GM12878 (cell line): ENCODE data around the gene CCDC91. TPM values are rescaled to one million over a fixed set of nuclear protein-coding genes. Genes with fewer than 3 reads are reported as not detected.

Experiments used
- ATAC-seq: fragments of 200-7000 bp; cut with Tn5 transposase; 3 replicates; pipeline ENCODE4 v1.9.1; 2020; ENCODE audit warnings: mild to moderate bottlenecking, moderate library complexity
- BruUV-seq: library from RNA; stranded (reverse); fragments of 400-500 nt; replicated peaks from 2 replicates; lab custom pipeline; 2021; lab: Mats Ljungman, UMichigan
- CTCF ChIA-PET: fragments of 300-600 bp; sonication (Branson Sonifier 250); formaldehyde crosslinking; extraction: SDS; loops from one replicate; lab custom pipeline; 2021; ENCODE audit warnings: inconsistent platforms; lab: Yijun Ruan, JAX
- POLR2A ChIA-PET: fragments of 350-600 bp; formaldehyde crosslinking; extraction: SDS; loops from one replicate; lab custom pipeline; 2021; ENCODE audit warnings: inconsistent platforms; lab: Charles Lee
- RAD21 ChIA-PET: fragments of 300-600 bp; sonication (Branson Sonifier 250); formaldehyde crosslinking; loops from one replicate; lab custom pipeline; 2023; ENCODE audit warnings: antibody characterized with exemption; ENCODE audit not compliant: unreplicated experiment; lab: Charles Lee
- SMC1A ChIA-PET: fragments of 300-600 bp; sonication (Branson Sonifier 250); formaldehyde crosslinking; loops from one replicate; lab custom pipeline; 2023; ENCODE audit not compliant: unreplicated experiment, uncharacterized antibody; lab: Charles Lee
- DNase-seq: peaks from one replicate; pipeline ENCODE4 v3.0.0-alpha.2; 2011; ENCODE audit warnings: low read depth, low spot score
- FAIRE-seq: peaks from 3 replicates; lab custom pipeline; 2011; peaks lifted over from hg19 to GRCh38; lab: Jason Lieb, UNC
- H2AFZ ChIP-seq: 2 replicates; pipeline ENCODE4 v1.6.0; 2011; ENCODE audit warnings: low read depth, low read length, control low read depth; ENCODE audit not compliant: control insufficient read depth
- H3K27ac ChIP-seq: 2 replicates; pipeline ENCODE4 v1.5.1; 2011; ENCODE audit warnings: control low read depth; ENCODE audit not compliant: control insufficient read depth, insufficient read depth
- H3K27me3 ChIP-seq, 2 experiments: replicated peaks in 1 of 2; 2 replicates each; pipeline versions ENCODE4 v1.6.0 to v1.6.1; 2011; ENCODE audit warnings: low read length in 1 of 2; ENCODE audit not compliant: control insufficient read depth in 2 of 2, insufficient read depth in 2 of 2
- H3K36me3 ChIP-seq, 2 experiments: 2 replicates each; pipeline ENCODE4 v1.5.1; 2011; ENCODE audit warnings: low read length in 1 of 2; ENCODE audit not compliant: control insufficient read depth in 2 of 2, insufficient read depth in 2 of 2
- H3K4me1 ChIP-seq: 2 replicates; pipeline ENCODE4 v1.6.1; 2011; ENCODE audit warnings: mild to moderate bottlenecking, low read length, moderate library complexity, mixed read lengths; ENCODE audit not compliant: control insufficient read depth, insufficient read depth
- H3K4me2 ChIP-seq: 2 replicates; pipeline ENCODE4 v1.6.0; 2011; ENCODE audit warnings: control low read depth; ENCODE audit not compliant: control insufficient read depth, insufficient read depth
- H3K4me3 ChIP-seq: fragments of 200-600 bp; sonication (generic); 2 replicates; pipeline ENCODE4 v1.5.1; 2016
- H3K79me2 ChIP-seq: 2 replicates; pipeline ENCODE4 v1.6.0; 2011; ENCODE audit warnings: low read length; ENCODE audit not compliant: control insufficient read depth, insufficient read depth
- H3K9ac ChIP-seq: 2 replicates; pipeline ENCODE4 v1.8.0; 2011; ENCODE audit warnings: low read length, control low read depth, mixed read lengths; ENCODE audit not compliant: control insufficient read depth, insufficient read depth
- H3K9me3 ChIP-seq: replicated peaks from 3 replicates; pipeline ENCODE4 v1.5.1; 2011; ENCODE audit warnings: mild to moderate bottlenecking, low read length; ENCODE audit not compliant: control insufficient read depth, insufficient read depth
- H4K20me1 ChIP-seq: 2 replicates; pipeline ENCODE4 v1.6.0; 2011; ENCODE audit not compliant: control insufficient read depth, insufficient read depth
- CTCF ChIP-seq, 3 experiments: IDR thresholded peaks in 2 of 3; conservative IDR thresholded peaks in 1 of 3; 2 replicates each; pipeline ENCODE4 v1.5.1; 2011; ENCODE audit warnings: low read depth in 3 of 3, low read length in 3 of 3, mild to moderate bottlenecking in 3 of 3, control low read depth in 2 of 3, moderate library complexity in 2 of 3, inconsistent platforms in 1 of 3, mixed read lengths in 1 of 3; ENCODE audit not compliant: control insufficient read depth in 2 of 3, insufficient read depth in 1 of 3; ENCODE audit errors: extremely low read depth in 1 of 3
- EED ChIP-seq: sonication (generic); IDR thresholded peaks from 2 replicates; pipeline ENCODE4 v1.6.1; 2016; ENCODE audit warnings: antibody characterized with exemption, low read depth
- FOS ChIP-seq: IDR thresholded peaks from 3 replicates; pipeline ENCODE4 v1.6.1; 2011; ENCODE audit warnings: borderline replicate concordance; ENCODE audit not compliant: insufficient read length; ENCODE audit errors: extremely low read depth
- NR2C2 ChIP-seq: IDR thresholded peaks from 2 replicates; pipeline ENCODE4 v1.6.1; 2011; ENCODE audit warnings: borderline replicate concordance, low read depth; ENCODE audit not compliant: control insufficient read depth, insufficient read length
- RB1 ChIP-seq: fragments of 450-650 bp; formaldehyde crosslinking; IDR thresholded peaks from 2 replicates; pipeline ENCODE4 v1.6.1; 2017; ENCODE audit warnings: mild to moderate bottlenecking, borderline replicate concordance
- SUPT20H ChIP-seq: IDR thresholded peaks from 2 replicates; pipeline ENCODE4 v1.6.1; 2011; ENCODE audit warnings: low read depth, mild to moderate bottlenecking, low read length, moderate library complexity, borderline replicate concordance; ENCODE audit not compliant: control insufficient read depth
- in situ Hi-C: fragments of 300-500 bp; cut with MboI; formaldehyde crosslinking; loops from 9 replicates; pipeline ENCODE4 v1.14.3; 2018; ENCODE audit warnings: mixed read lengths
- intact Hi-C: fragments of 100-400 bp; cut with micrococcal nuclease; formaldehyde crosslinking; loops from one replicate; pipeline ENCODE4 v1.14.2; 2022; ENCODE audit not compliant: unreplicated experiment
- polyA plus RNA-seq, 11 experiments: library from polyadenylated mRNA; depleted of rRNA in 4 of 11; unstranded in 6 of 11; stranded (reverse) in 5 of 11; fragments of >200 nt; fragmentation: Nextera tagmentation in 4 of 11; fragmentation: Illumina TruSeq in 1 of 11; extraction: Ambion mirVana in 4 of 11; extraction: Trizol in 1 of 11; gene quantifications; 1 replicate in 1 of 11; 2 replicates in 10 of 11; pipeline versions ENCODE4 v1.2.1 to v1.2.3, GENCODE V29; 2011 to 2016; ENCODE audit warnings: inconsistent platforms in 2 of 11, missing spikeins in 2 of 11, low read depth in 1 of 11
- total RNA-seq, 4 experiments: library from RNA; depleted of rRNA in 3 of 4; stranded (reverse); fragments of >200 nt in 3 of 4; fragmentation: Illumina TruSeq in 1 of 4; extraction: Trizol in 1 of 4; gene quantifications; 2 replicates each; pipeline versions ENCODE4 v1.2.1 to v1.2.3, GENCODE V29; 2013 to 2021
- TF ChIP-seq, protein P1 (sequence below): fragments of 450-650 bp; IDR thresholded peaks from 2 replicates; pipeline ENCODE4 v1.6.1; 2017; ENCODE audit warnings: low read depth, mild to moderate bottlenecking, moderate library complexity

Gene CCDC91
- total and polyA plus RNA-seq, 10 of the 15 experiments (the other 5 are each of a cell fraction or from before 2014, with no cell fraction given) = 6.1 to 24.9 (median 16.5) TPM

DNA sequence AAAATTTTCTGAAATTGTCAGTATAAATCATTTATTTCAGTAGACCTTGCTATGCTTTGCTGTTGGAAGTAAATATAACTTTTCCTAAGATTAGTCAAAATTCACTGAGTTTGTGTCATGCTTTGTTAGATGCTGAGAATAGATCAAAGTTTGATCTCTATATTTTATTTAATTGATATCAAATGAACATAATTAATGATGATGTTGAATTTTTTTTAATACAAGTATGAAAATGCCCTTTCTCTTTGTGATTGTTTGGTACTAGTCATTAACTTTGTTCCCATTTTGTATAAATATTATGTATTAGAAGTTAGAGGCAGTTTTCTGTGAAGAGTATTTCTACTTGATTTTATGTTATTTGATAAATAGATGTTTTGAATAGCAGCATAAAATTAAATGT lies 45.7 kb downstream of the CCDC91 start (continued):
- TF ChIP-seq, protein P1, sequence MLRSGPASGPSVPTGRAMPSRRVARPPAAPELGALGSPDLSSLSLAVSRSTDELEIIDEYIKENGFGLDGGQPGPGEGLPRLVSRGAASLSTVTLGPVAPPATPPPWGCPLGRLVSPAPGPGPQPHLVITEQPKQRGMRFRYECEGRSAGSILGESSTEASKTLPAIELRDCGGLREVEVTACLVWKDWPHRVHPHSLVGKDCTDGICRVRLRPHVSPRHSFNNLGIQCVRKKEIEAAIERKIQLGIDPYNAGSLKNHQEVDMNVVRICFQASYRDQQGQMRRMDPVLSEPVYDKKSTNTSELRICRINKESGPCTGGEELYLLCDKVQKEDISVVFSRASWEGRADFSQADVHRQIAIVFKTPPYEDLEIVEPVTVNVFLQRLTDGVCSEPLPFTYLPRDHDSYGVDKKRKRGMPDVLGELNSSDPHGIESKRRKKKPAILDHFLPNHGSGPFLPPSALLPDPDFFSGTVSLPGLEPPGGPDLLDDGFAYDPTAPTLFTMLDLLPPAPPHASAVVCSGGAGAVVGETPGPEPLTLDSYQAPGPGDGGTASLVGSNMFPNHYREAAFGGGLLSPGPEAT = no peak
- TF ChIP-seq NR2C2 = no peak
- TF ChIP-seq SUPT20H = no peak
- TF ChIP-seq EED = no peak
- no peak for TF ChIP-seq RB1

DNA sequence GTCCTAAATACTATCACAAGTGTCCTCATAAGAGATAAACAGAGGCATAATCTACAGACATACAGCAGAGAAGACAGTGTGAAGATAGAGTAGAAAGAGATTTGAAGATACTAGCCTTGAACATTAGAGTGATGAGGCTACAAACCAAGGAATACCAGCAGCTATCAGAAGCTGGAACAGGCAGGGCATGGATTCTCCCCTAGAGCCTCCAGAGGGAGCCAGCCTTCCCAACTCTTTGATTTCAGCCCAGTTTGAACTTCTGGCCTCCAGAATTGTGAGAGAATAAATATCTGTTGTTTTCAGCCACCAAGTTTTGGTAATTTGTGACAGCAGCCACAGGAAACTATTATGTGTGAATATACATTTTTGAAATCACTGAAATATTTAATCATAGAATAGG lies 47.2 kb downstream of the CCDC91 start:
- TF ChIP-seq CTCF (IDR thresholded peaks at IDR 0.05 in 2 of 3, conservative IDR thresholded peaks at IDR 0.05 in 1 of 3; ENCODE audit: control insufficient read depth in 2 of 3, extremely low read depth in 1 of 3, insufficient read depth in 1 of 3, low read depth in 3 of 3, low read length in 3 of 3) = peak in 1 of 3 experiments; percentile 20; a peak in 1 of 6 replicates
- TF ChIP-seq FOS = no peak
- TF ChIP-seq, all 136 proteins: peak for 1
- H3K9me3 ChIP-seq = no peaks in the 10 kb centered on the region
- POLR2A ChIA-PET = no interaction called here
- in situ Hi-C loops (no loop called here), intact Hi-C loops (no loop called here)
- no peaks in the 10 kb centered on the region for H3K27me3 ChIP-seq
- H3K9ac ChIP-seq = no peak overlapping the region
- H3K4me2 ChIP-seq = no peak overlapping the region
- SMC1A ChIA-PET = no interaction called here
- no peak for DNase-seq
- H3K4me1 ChIP-seq = peaks cover 1% of the 10 kb centered on the region
- RAD21 ChIA-PET = interaction anchor here (0.6 kb wide), 1 partner anchor 18 kb away, joined by 3 read pairs; no protein-coding TSS in a partner anchor
- FAIRE-seq = no peak
- no peaks in the 10 kb centered on the region for H3K79me2 ChIP-seq
- no peak overlapping the region for H2AFZ ChIP-seq
- no peaks in the 10 kb centered on the region for H3K36me3 ChIP-seq
- BruUV-seq = no TSS peak
- H4K20me1 ChIP-seq = no peaks in the 10 kb centered on the region
- no peak overlapping the region for H3K4me3 ChIP-seq
- ATAC-seq = no peak
- CTCF ChIA-PET = no interaction called here
- H3K27ac ChIP-seq = no peak overlapping the region
